DND-41 (cell line): ENCODE data around the gene SNUPN.
"Not testable (repeated sequence)": the region's sequence is repeated elsewhere in the genome, so short reads cannot be mapped to it uniquely, and the experiment has no call there.

Experiments
- ATAC-seq: fragments of 200-7000 bp; cut with Tn5 transposase; 3 replicates; pipeline ENCODE4 v1.9.1; 2021; ENCODE audit warnings: low read depth; ENCODE audit not compliant: insufficient read depth
- DNase-seq: peaks from one replicate; pipeline ENCODE4 v3.0.0-alpha.2; 2020
- H2AFZ ChIP-seq: 2 replicates; pipeline ENCODE4 v1.6.0; 2012; ENCODE audit warnings: low read depth, low read length
- H3K27ac ChIP-seq: 2 replicates; pipeline ENCODE4 v1.5.1; 2012; ENCODE audit warnings: low read length, inconsistent platforms
- H3K27me3 ChIP-seq: fragments of 200-600 bp; sonication (generic); 2 replicates; pipeline ENCODE4 v1.6.0; 2012; ENCODE audit warnings: low read length, mild to moderate bottlenecking, inconsistent platforms; ENCODE audit not compliant: insufficient read depth, poor library complexity
- H3K36me3 ChIP-seq: 2 replicates; pipeline ENCODE4 v1.5.1; 2012; ENCODE audit warnings: low read length, inconsistent platforms; ENCODE audit not compliant: insufficient read depth
- H3K4me1 ChIP-seq: 2 replicates; pipeline ENCODE4 v1.5.1; 2012; ENCODE audit warnings: mild to moderate bottlenecking, low read length; ENCODE audit not compliant: insufficient read depth
- H3K4me2 ChIP-seq: 2 replicates; pipeline ENCODE4 v1.6.0; 2012; ENCODE audit warnings: mild to moderate bottlenecking, moderate library complexity, low read length, inconsistent platforms; ENCODE audit not compliant: insufficient read depth
- H3K4me3 ChIP-seq, 2 experiments: fragments of 200-600 bp in 1 of 2; shearing (Covaris generic) in 1 of 2; 2 replicates each; pipeline ENCODE4 v1.5.1; 2012 to 2016; ENCODE audit warnings: inconsistent platforms in 2 of 2, low read length in 2 of 2, mild to moderate bottlenecking in 2 of 2, low read depth in 1 of 2, moderate library complexity in 1 of 2
- H3K79me2 ChIP-seq: 2 replicates; pipeline ENCODE4 v1.6.0; 2012; ENCODE audit warnings: low read length, inconsistent platforms; ENCODE audit not compliant: insufficient read depth
- H3K9ac ChIP-seq: 2 replicates; pipeline ENCODE4 v1.6.0; 2012; ENCODE audit warnings: low read depth, mild to moderate bottlenecking, inconsistent platforms, low read length, moderate library complexity
- H3K9me3 ChIP-seq: 2 replicates; pipeline ENCODE4 v1.5.1; 2012; ENCODE audit warnings: low read length, moderate library complexity, mild to moderate bottlenecking, inconsistent platforms; ENCODE audit not compliant: insufficient read depth, severe bottlenecking
- H4K20me1 ChIP-seq: 2 replicates; pipeline ENCODE4 v1.6.0; 2012; ENCODE audit warnings: low read length; ENCODE audit not compliant: insufficient read depth
- EZH2 ChIP-seq: IDR thresholded peaks from 3 replicates; pipeline ENCODE4 v1.6.1; 2012; ENCODE audit warnings: borderline replicate concordance, low read depth, mild to moderate bottlenecking, moderate library complexity, low read length, inconsistent platforms; ENCODE audit not compliant: severe bottlenecking
- TF ChIP-seq, protein P1 (sequence below): IDR thresholded peaks from 2 replicates; pipeline ENCODE4 v1.5.1; 2012; ENCODE audit warnings: borderline replicate concordance, low read length, moderate library complexity, mild to moderate bottlenecking; ENCODE audit not compliant: poor library complexity, severe bottlenecking; ENCODE audit errors: extremely low read depth

SNUPN gene

GRCh38 chr15:75636026-75636425 lies 10.5 kb upstream of the SNUPN start:
- Histone ChIP-seq H3K79me2 (peaks cover 30% of the 10 kb centered on the region), H3K4me2 (no peak overlapping the region), H3K4me3 (no peak overlapping the region), H4K20me1 (peaks cover 26% of the 10 kb centered on the region), H3K9me3 (no peaks in the 10 kb centered on the region), H3K27ac (no peak overlapping the region), H3K9ac (no peak overlapping the region), H3K4me1 (peaks cover 29% of the 10 kb centered on the region), H2AFZ (no peak overlapping the region), H3K27me3 (no peaks in the 10 kb centered on the region), H3K36me3 (peaks cover 8% of the 10 kb centered on the region)
- no peak for ATAC-seq
- TF ChIP-seq, protein P1, sequence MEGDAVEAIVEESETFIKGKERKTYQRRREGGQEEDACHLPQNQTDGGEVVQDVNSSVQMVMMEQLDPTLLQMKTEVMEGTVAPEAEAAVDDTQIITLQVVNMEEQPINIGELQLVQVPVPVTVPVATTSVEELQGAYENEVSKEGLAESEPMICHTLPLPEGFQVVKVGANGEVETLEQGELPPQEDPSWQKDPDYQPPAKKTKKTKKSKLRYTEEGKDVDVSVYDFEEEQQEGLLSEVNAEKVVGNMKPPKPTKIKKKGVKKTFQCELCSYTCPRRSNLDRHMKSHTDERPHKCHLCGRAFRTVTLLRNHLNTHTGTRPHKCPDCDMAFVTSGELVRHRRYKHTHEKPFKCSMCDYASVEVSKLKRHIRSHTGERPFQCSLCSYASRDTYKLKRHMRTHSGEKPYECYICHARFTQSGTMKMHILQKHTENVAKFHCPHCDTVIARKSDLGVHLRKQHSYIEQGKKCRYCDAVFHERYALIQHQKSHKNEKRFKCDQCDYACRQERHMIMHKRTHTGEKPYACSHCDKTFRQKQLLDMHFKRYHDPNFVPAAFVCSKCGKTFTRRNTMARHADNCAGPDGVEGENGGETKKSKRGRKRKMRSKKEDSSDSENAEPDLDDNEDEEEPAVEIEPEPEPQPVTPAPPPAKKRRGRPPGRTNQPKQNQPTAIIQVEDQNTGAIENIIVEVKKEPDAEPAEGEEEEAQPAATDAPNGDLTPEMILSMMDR: no peak
- no peak for TF ChIP-seq EZH2
- DNase-seq: no peak

DNA sequence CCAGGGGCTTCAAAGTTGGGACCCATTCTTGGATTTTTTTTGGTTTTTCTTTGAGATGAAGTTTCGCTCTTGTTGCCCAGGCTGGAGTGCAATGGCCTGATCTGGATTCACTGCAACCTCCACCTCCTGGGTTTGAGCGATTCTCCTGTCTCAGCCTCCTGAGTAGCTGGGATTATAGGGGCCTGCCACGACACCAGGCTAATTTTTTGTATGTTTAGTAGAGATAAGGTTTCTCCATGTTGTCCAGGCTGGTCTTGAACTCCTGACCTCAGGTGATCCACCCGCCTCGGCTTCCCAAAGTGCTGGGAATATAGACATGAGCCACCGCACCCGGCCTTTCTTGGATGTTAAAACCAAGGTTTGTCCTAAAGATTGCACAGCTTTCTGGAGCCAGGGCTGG lies 8.4 kb upstream of the SNUPN start:
- H3K79me2 ChIP-seq: peaks cover 20% of the 10 kb centered on the region
- H3K27me3 ChIP-seq, DNase-seq, H3K9ac ChIP-seq, H3K9me3 ChIP-seq, H3K4me2 ChIP-seq, H2AFZ ChIP-seq, H3K27ac ChIP-seq, H3K4me3 ChIP-seq, ATAC-seq, H3K36me3 ChIP-seq: not testable (repeated sequence)
- peaks cover 19% of the 10 kb centered on the region for H4K20me1 ChIP-seq
- peaks cover 20% of the 10 kb centered on the region for H3K4me1 ChIP-seq

GRCh38 chr15:75631935-75632334 lies 6.4 kb upstream of the SNUPN start:
- no peaks in the 10 kb centered on the region for H3K9me3 ChIP-seq
- DNase-seq (no peak), ATAC-seq (no peak)
- peaks cover under 1% of the 10 kb centered on the region; the same call in 1 of the 2 replicates for H4K20me1 ChIP-seq
- TF ChIP-seq, protein P1: no peak
- no peak for TF ChIP-seq EZH2
- no peaks in the 10 kb centered on the region for H3K36me3 ChIP-seq
- H3K79me2 ChIP-seq: no peaks in the 10 kb centered on the region
- no peak overlapping the region for H3K4me2 ChIP-seq
- H2AFZ ChIP-seq: no peak overlapping the region
- peaks cover 5% of the 10 kb centered on the region for H3K4me1 ChIP-seq
- no peak overlapping the region for H3K9ac ChIP-seq
- H3K27ac ChIP-seq: no peak overlapping the region
- H3K4me3 ChIP-seq: no peak overlapping the region
- H3K27me3 ChIP-seq: no peaks in the 10 kb centered on the region

DNA sequence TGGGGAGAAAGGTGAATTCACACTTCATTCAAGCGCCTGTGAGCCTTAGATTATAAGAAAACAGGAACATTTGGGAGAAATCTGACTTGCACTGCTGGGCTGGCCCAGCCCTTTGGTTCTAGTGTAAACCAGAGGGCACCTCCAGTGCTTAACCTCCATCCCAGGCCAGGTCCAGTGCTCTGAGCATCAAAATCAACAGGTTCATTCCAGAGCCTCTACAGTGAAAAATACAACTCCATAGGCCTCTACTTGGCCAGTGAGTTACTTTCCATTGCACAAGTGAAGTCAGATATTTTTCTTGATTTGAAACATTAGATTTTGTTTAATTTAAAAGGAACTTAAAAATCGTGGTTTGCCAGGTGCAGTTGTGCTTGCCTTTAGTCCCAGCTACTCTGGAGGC lies 3.0 kb downstream of the SNUPN start:
- Histone ChIP-seq H3K4me3 (no peak overlapping the region), H3K36me3 (peaks cover 31% of the 10 kb centered on the region), H3K9ac (no peak overlapping the region), H3K9me3 (no peaks in the 10 kb centered on the region), H3K27me3 (no peaks in the 10 kb centered on the region), H3K27ac (no peak overlapping the region), H3K79me2 (peaks cover 8% of the 10 kb centered on the region), H3K4me1 (peaks cover 22% of the 10 kb centered on the region), H4K20me1 (no peaks in the 10 kb centered on the region), H3K4me2 (no peak overlapping the region), H2AFZ (no peak overlapping the region)
- no peak for TF ChIP-seq EZH2
- TF ChIP-seq, protein P1: no peak
- ATAC-seq: no peak
- DNase-seq: no peak
